Gastroesophageal sphincter (tissue), 4 donors: ENCODE data around the gene ARID5B. TPM values are rescaled to one million over a fixed set of nuclear protein-coding genes. Genes with fewer than 3 reads are reported as not detected.

Experiments
- ATAC-seq: fragments of 150-250 bp; one replicate; pipeline ENCODE4 v1.9.1; 2016; ENCODE audit warnings: mild to moderate bottlenecking, moderate library complexity
- H3K27ac ChIP-seq, 4 donors: fragments of 200-600 bp; sonication (generic) in 3 of 4; 1 replicate in 3 of 4; 2 replicates in 1 of 4; pipeline ENCODE4 v1.5.1; 2016 to 2019
- H3K27me3 ChIP-seq: fragments of 200-600 bp; sonication (generic); one replicate; pipeline ENCODE4 v1.5.1; 2019
- H3K36me3 ChIP-seq, 2 donors: fragments of 200-600 bp; sonication (generic); one replicate each; pipeline ENCODE4 v1.5.1; 2019; ENCODE audit warnings: control low read depth in 1 of 2
- H3K4me1 ChIP-seq, 3 donors: fragments of 200-600 bp; sonication (generic); 1 replicate in 2 of 3; 2 replicates in 1 of 3; pipeline ENCODE4 v1.5.1; 2016 to 2019; ENCODE audit warnings: control low read depth in 2 of 3
- H3K4me3 ChIP-seq, 2 donors: fragments of 200-600 bp; sonication (generic); one replicate each; pipeline ENCODE4 v1.5.1; 2019; ENCODE audit warnings: mild to moderate bottlenecking in 1 of 2, moderate library complexity in 1 of 2
- H3K9me3 ChIP-seq, 3 donors: fragments of 200-600 bp; sonication (generic); one replicate each; pipeline ENCODE4 v1.5.1; 2017 to 2019; ENCODE audit warnings: control low read depth in 2 of 3
- CTCF ChIP-seq, 4 experiments: fragments of 200-600 bp in 2 of 4; fragments of 450-650 bp in 2 of 4; sonication (generic) in 1 of 4; IDR thresholded peaks; one replicate each; pipeline ENCODE4 v1.5.1; 2017 to 2019; ENCODE audit warnings: antibody characterized with exemption in 4 of 4, mild to moderate bottlenecking in 2 of 4, moderate library complexity in 2 of 4
- EP300 ChIP-seq: sonication (generic); formaldehyde crosslinking; IDR thresholded peaks from one replicate; pipeline ENCODE4 v1.6.1; 2017; ENCODE audit warnings: antibody characterized with exemption, mild to moderate bottlenecking
- POLR2A ChIP-seq, 2 donors: fragments of 450-650 bp; IDR thresholded peaks; one replicate each; pipeline ENCODE4 v1.6.1; 2017; ENCODE audit warnings: antibody characterized with exemption in 2 of 2, mild to moderate bottlenecking in 2 of 2, moderate library complexity in 1 of 2
- POLR2AphosphoS5 ChIP-seq: sonication (generic); formaldehyde crosslinking; IDR thresholded peaks from one replicate; pipeline ENCODE4 v1.6.1; 2017; ENCODE audit warnings: antibody characterized with exemption
- WGBS, 2 donors: methylation state at CpG; one replicate each; pipeline ENCODE4 v1.1.5; 2018; ENCODE audit warnings: low coverage in 1 of 2; 5-methylcytosine and 5-hydroxymethylcytosine counted together
- total RNA-seq, 4 donors: library from RNA; depleted of rRNA; stranded (reverse); fragments of >200 nt; gene quantifications; one replicate each; pipeline ENCODE4 v1.1.0, GENCODE V29; 2016

The ARID5B gene
- total RNA-seq, 4 donors from 2014 or later, result 34.7 to 81.4 (median 62.5) TPM

GRCh38 chr10:61877887-61878739 lies 23.4 kb upstream of the ARID5B start:
- H3K4me3 ChIP-seq, result no peak overlapping the region
- no peaks in the 10 kb centered on the region for H3K36me3 ChIP-seq
- H3K4me1 ChIP-seq, result no peaks in the 10 kb centered on the region
- no peaks in the 10 kb centered on the region for H3K27me3 ChIP-seq
- H3K27ac ChIP-seq, result no peak overlapping the region
- no peaks in the 10 kb centered on the region for H3K9me3 ChIP-seq
- 58 to 62% methylated on average over 9 of the region's 11 CpGs for WGBS, 2 donors
- no peak for ATAC-seq
- TF ChIP-seq POLR2A (IDR thresholded peaks at IDR 0.05) (no peak), CTCF (IDR thresholded peaks at IDR 0.05) (no peak), POLR2AphosphoS5 (no peak), EP300 (no peak)

- Histone ChIP-seq H3K4me1 (no peaks in the 10 kb centered on the region), H3K9me3 (no peaks in the 10 kb centered on the region), H3K27ac (no peak overlapping the region), H3K4me3 (no peak overlapping the region), H3K36me3 (no peaks in the 10 kb centered on the region), H3K27me3 (no peaks in the 10 kb centered on the region)
- ATAC-seq, result no peak
- TF ChIP-seq POLR2A (IDR thresholded peaks at IDR 0.05), result no peak
- TF ChIP-seq POLR2AphosphoS5, result no peak
- no peak for TF ChIP-seq EP300
- no peak for TF ChIP-seq CTCF (IDR thresholded peaks at IDR 0.05)
Measured at GRCh38 chr10:61878740-61879068, 22.8 kb upstream of the ARID5B start.

GRCh38 chr10:61882621-61883370 lies 18.7 kb upstream of the ARID5B start:
- no peaks in the 10 kb centered on the region for H3K36me3 ChIP-seq
- no peaks in the 10 kb centered on the region for H3K4me1 ChIP-seq
- no peak for ATAC-seq
- TF ChIP-seq EP300 (no peak), POLR2AphosphoS5 (no peak), POLR2A (IDR thresholded peaks at IDR 0.05) (no peak), CTCF (IDR thresholded peaks at IDR 0.05) (no peak)
- WGBS, 2 donors, result 94 to 95% methylated on average over 4 to 5 of the region's 6 CpGs
- H3K9me3 ChIP-seq, result no peaks in the 10 kb centered on the region
- no peaks in the 10 kb centered on the region for H3K27me3 ChIP-seq
- no peak overlapping the region for H3K4me3 ChIP-seq
- no peak overlapping the region for H3K27ac ChIP-seq

GRCh38 chr10:61883371-61884025 lies 18.0 kb upstream of the ARID5B start:
- H3K4me3 ChIP-seq, result no peak overlapping the region
- no peaks in the 10 kb centered on the region for H3K27me3 ChIP-seq
- no peak overlapping the region for H3K27ac ChIP-seq
- H3K9me3 ChIP-seq, result no peaks in the 10 kb centered on the region
- no peak for ATAC-seq
- TF ChIP-seq CTCF (IDR thresholded peaks at IDR 0.05) (no peak), POLR2A (IDR thresholded peaks at IDR 0.05) (no peak), POLR2AphosphoS5 (no peak), EP300 (no peak)
- 91 to 96% methylated on average over 2 to 4 of the region's 7 CpGs for WGBS, 2 donors
- no peaks in the 10 kb centered on the region for H3K4me1 ChIP-seq
- no peaks in the 10 kb centered on the region for H3K36me3 ChIP-seq
